ENCODE data around the gene PLXNB2.

PLXNB2 gene

GRCh38 chr22:50225200-50225969 lies 82.1 kb downstream of the PLXNB2 start:
- no peak for DNase-seq

Measured in NCI-H1417 (cell line).